ENCODE results near the gene ABHD10.

ABHD10 gene

GRCh38 chr3:112003321-112004080 lies 24.7 kb downstream of the ABHD10 start:
- H3K4me3 ChIP-seq (replicated peaks in 1 of 2; ENCODE audit: low read depth in 2 of 2, low read length in 2 of 2): no peak overlapping the region
- no peak for TF ChIP-seq CTCF (IDR thresholded peaks at IDR 0.05; ENCODE audit: low read depth, low read length)
- DNase-seq (ENCODE audit: low read depth in 2 of 2): no peak

DNA sequence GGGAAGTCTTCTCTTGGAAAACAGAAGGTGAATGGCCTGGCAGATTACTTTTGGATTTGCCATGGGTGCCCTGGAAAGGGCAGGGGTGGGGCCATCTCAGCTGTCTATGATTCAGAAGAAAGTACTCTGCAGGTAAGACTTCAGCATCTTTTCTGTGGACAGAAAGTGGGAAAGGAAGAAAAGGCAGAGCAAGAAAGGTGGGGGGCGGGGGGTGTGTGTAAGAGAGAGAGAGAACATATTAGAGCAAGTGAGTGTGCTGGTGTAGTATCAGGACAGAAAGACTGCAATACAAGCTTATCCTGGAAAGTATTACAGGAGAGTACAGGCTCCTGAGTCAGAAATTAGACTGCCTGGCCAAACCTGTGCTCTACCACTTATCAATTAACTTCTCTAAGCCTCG lies 25.4 kb downstream of the ABHD10 start:
- DNase-seq (ENCODE audit: low read depth in 2 of 2): no peak
- H3K4me3 ChIP-seq (replicated peaks in 1 of 2; ENCODE audit: low read depth in 2 of 2, low read length in 2 of 2): no peak overlapping the region
- no peak for TF ChIP-seq CTCF (IDR thresholded peaks at IDR 0.05; ENCODE audit: low read depth, low read length)

- DNase-seq (ENCODE audit: low read depth in 2 of 2): no peak
- no peak overlapping the region for H3K4me3 ChIP-seq (replicated peaks in 1 of 2; ENCODE audit: low read depth in 2 of 2, low read length in 2 of 2)
- no peak for TF ChIP-seq CTCF (IDR thresholded peaks at IDR 0.05; ENCODE audit: low read depth, low read length)
These were observed 25.8 kb downstream of the ABHD10 start for GRCh38 chr3:112004669-112005068.

DNA sequence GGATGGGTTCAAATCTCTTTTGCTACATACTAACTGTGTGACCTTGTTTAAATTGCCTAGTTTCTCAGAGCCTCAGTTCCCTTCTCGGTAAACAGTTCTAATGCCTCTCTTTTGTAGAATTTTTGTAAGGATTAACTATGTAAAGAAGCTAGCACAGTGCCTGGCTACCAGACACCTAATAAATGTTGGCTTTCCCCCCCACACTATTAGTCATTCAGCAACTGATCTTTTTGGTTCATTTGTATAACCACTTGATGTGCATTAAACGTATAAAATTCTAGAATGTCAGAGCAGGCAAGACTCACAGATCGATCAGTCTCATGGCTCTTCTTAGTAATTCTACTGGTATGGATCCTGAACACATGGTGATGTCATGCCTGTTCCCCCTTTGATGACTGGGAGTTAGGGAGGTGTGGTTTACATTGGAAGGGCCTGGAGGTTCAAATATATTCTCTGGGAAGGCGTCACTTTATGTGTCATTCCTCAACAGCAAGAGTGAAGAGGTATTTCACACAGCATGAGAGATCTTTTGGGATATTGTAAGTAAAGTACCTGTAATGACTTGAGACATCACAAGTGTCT lies 26.4 kb downstream of the ABHD10 start:
- no peak for TF ChIP-seq CTCF (IDR thresholded peaks at IDR 0.05; ENCODE audit: low read depth, low read length)
- DNase-seq (ENCODE audit: low read depth in 2 of 2): peak in 1 of 2 donors; percentile 25
- no peak overlapping the region for H3K4me3 ChIP-seq (replicated peaks in 1 of 2; ENCODE audit: low read depth in 2 of 2, low read length in 2 of 2)

GRCh38 chr3:112007633-112008032 lies 28.8 kb downstream of the ABHD10 start:
- DNase-seq (ENCODE audit: low read depth in 2 of 2): peak; percentile 43 to 72
- no peak overlapping the region for H3K4me3 ChIP-seq (replicated peaks in 1 of 2; ENCODE audit: low read depth in 2 of 2, low read length in 2 of 2)
- TF ChIP-seq CTCF (IDR thresholded peaks at IDR 0.05; ENCODE audit: low read depth, low read length): no peak

DNA sequence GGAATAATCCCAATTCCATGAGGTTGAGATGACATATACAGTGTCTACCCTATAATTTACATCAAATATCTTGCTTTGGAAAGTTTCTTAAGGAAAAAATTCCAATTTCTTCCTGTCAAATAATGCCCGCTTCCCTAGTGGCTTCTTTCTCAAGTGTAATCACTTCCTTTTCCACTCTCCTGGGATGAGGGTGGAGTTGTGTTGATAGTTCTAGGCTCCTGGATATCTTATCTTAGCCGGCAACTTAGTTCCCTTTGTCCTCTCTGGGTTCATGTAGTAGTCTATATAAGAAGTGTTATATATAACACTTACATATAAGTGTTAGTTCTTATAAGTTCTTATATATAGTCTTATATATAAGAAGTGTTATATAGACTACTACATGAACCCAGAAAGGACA lies 30.8 kb downstream of the ABHD10 start:
- no peak for DNase-seq (ENCODE audit: low read depth in 2 of 2)
- H3K4me3 ChIP-seq (replicated peaks in 1 of 2; ENCODE audit: low read depth in 2 of 2, low read length in 2 of 2): no peak overlapping the region
- TF ChIP-seq CTCF (IDR thresholded peaks at IDR 0.05; ENCODE audit: low read depth, low read length): no peak

Data from cardiac fibroblast (primary cell).